ENCODE measurements around the gene NBDY. TPM values are rescaled to one million over a fixed set of nuclear protein-coding genes. Genes with fewer than 3 reads are reported as not detected.

The NBDY gene
- total RNA-seq, 2 experiments from 2014 or later = 5.4 to 32.9 TPM

- POLR2A ChIA-PET = no interaction called here
Measured at GRCh38 chrX:56798866-56799758, 70.1 kb downstream of the NBDY start.

GRCh38 chrX:56800307-56800706 lies 71.3 kb downstream of the NBDY start:
- no peaks in the 10 kb centered on the region for H4K20me1 ChIP-seq (ENCODE audit: insufficient read depth, low read length)
- H3K4me3 ChIP-seq (ENCODE audit: low read depth, low read length, poor library complexity, severe bottlenecking) = no peak overlapping the region
- no peaks in the 10 kb centered on the region for H3K9me3 ChIP-seq (ENCODE audit: low read length)
- peaks cover 16% of the 10 kb centered on the region for H3K4me1 ChIP-seq (ENCODE audit: insufficient read depth, low read length, poor library complexity, severe bottlenecking)
- H2AFZ ChIP-seq (ENCODE audit: low read length) = no peak overlapping the region
- TF ChIP-seq EZH2phosphoT487 (IDR thresholded peaks at IDR 0.05; ENCODE audit: borderline replicate concordance, low read depth, low read length) = no peak
- TF ChIP-seq CTCF (conservative IDR thresholded peaks at IDR 0.05; ENCODE audit: low read length) = no peak
- POLR2A ChIA-PET = no interaction called here
- H3K79me2 ChIP-seq (ENCODE audit: insufficient read depth, low read depth, low read length) = no peaks in the 10 kb centered on the region
- intact Hi-C loops (cut with micrococcal nuclease; ENCODE audit: unreplicated experiment) = no loop called here
- H3K4me2 ChIP-seq (ENCODE audit: low read length) = peak overlapping the region; percentile 62
- no peaks in the 10 kb centered on the region for H3K9me2 ChIP-seq (ENCODE audit: insufficient read depth, low read length)
- H3K36me3 ChIP-seq (ENCODE audit: insufficient read depth, low read length) = peaks cover 5% of the 10 kb centered on the region; the same call in 1 of the 2 replicates
- BruUV-seq (replicated peaks) = no TSS peak
- CTCF ChIA-PET (ENCODE audit: unreplicated experiment) = no interaction called here
- no peak for DNase-seq (ENCODE audit: low spot score)
- peak overlapping the region; percentile 11 for H3K27ac ChIP-seq (ENCODE audit: low read depth, low read length, poor library complexity, severe bottlenecking)

More at GRCh38 chrX:56798866-56799758, 70.1 kb downstream of the NBDY start:
- TF ChIP-seq EZH2phosphoT487 (IDR thresholded peaks at IDR 0.05; ENCODE audit: borderline replicate concordance, low read depth, low read length) = no peak
- CTCF ChIA-PET (ENCODE audit: unreplicated experiment) = no interaction called here
- no peak overlapping the region for H2AFZ ChIP-seq (ENCODE audit: low read length)
- H3K36me3 ChIP-seq (ENCODE audit: insufficient read depth, low read length) = peaks cover 5% of the 10 kb centered on the region; the same call in 1 of the 2 replicates
- peaks cover 16% of the 10 kb centered on the region for H3K4me1 ChIP-seq (ENCODE audit: insufficient read depth, low read length, poor library complexity, severe bottlenecking)
- no peaks in the 10 kb centered on the region for H3K79me2 ChIP-seq (ENCODE audit: insufficient read depth, low read depth, low read length)
- H4K20me1 ChIP-seq (ENCODE audit: insufficient read depth, low read length) = no peaks in the 10 kb centered on the region
- no peaks in the 10 kb centered on the region for H3K9me2 ChIP-seq (ENCODE audit: insufficient read depth, low read length)
- no peak overlapping the region for H3K27ac ChIP-seq (ENCODE audit: low read depth, low read length, poor library complexity, severe bottlenecking)
- no peak overlapping the region for H3K4me2 ChIP-seq (ENCODE audit: low read length)
- no peak for DNase-seq (ENCODE audit: low spot score)
- H3K9me3 ChIP-seq (ENCODE audit: low read length) = no peaks in the 10 kb centered on the region
- H3K4me3 ChIP-seq (ENCODE audit: low read depth, low read length, poor library complexity, severe bottlenecking) = no peak overlapping the region
- no TSS peak for BruUV-seq (replicated peaks)
- intact Hi-C loops (cut with micrococcal nuclease; ENCODE audit: unreplicated experiment) = no loop called here

- peaks cover 5% of the 10 kb centered on the region; the same call in 1 of the 2 replicates for H3K36me3 ChIP-seq (ENCODE audit: insufficient read depth, low read length)
- CTCF ChIA-PET (ENCODE audit: unreplicated experiment) = no interaction called here
- no peak overlapping the region for H2AFZ ChIP-seq (ENCODE audit: low read length)
- H3K79me2 ChIP-seq (ENCODE audit: insufficient read depth, low read depth, low read length) = no peaks in the 10 kb centered on the region
- no peak overlapping the region for H3K4me3 ChIP-seq (ENCODE audit: low read depth, low read length, poor library complexity, severe bottlenecking)
- DNase-seq (ENCODE audit: low spot score) = peak; percentile 65
- H3K4me2 ChIP-seq (ENCODE audit: low read length) = peak overlapping the region; percentile 62
- no TSS peak for BruUV-seq (replicated peaks)
- intact Hi-C loops (cut with micrococcal nuclease; ENCODE audit: unreplicated experiment) = no loop called here
- POLR2A ChIA-PET = no interaction called here
- H3K4me1 ChIP-seq (ENCODE audit: insufficient read depth, low read length, poor library complexity, severe bottlenecking) = peaks cover 16% of the 10 kb centered on the region
- no peaks in the 10 kb centered on the region for H4K20me1 ChIP-seq (ENCODE audit: insufficient read depth, low read length)
- no peaks in the 10 kb centered on the region for H3K9me3 ChIP-seq (ENCODE audit: low read length)
- no peaks in the 10 kb centered on the region for H3K9me2 ChIP-seq (ENCODE audit: insufficient read depth, low read length)
- TF ChIP-seq EZH2phosphoT487 (IDR thresholded peaks at IDR 0.05; ENCODE audit: borderline replicate concordance, low read depth, low read length) (no peak), CTCF (conservative IDR thresholded peaks at IDR 0.05; ENCODE audit: low read length) (peak; percentile 34; the same call in 1 of the 2 replicates)
- peak overlapping the region; percentile 42 for H3K27ac ChIP-seq (ENCODE audit: low read depth, low read length, poor library complexity, severe bottlenecking)
Measured at GRCh38 chrX:56800801-56801200, 71.8 kb downstream of the NBDY start.
